HG03460 (cell line): ENCODE data around the gene NDUFB10.
A peak's percentile ranks its signal among the peaks of the same experiment; 100 is the strongest.
"Not testable (repeated sequence)": the region's sequence is repeated elsewhere in the genome, so short reads cannot be mapped to it uniquely, and the experiment has no call there.

ENCODE experiments used
- ATAC-seq: cut with Tn5 transposase; IDR thresholded peaks from one replicate; pipeline ENCODE4 v1.9.1; 2021; ENCODE audit not compliant: unreplicated experiment

The NDUFB10 gene

DNA sequence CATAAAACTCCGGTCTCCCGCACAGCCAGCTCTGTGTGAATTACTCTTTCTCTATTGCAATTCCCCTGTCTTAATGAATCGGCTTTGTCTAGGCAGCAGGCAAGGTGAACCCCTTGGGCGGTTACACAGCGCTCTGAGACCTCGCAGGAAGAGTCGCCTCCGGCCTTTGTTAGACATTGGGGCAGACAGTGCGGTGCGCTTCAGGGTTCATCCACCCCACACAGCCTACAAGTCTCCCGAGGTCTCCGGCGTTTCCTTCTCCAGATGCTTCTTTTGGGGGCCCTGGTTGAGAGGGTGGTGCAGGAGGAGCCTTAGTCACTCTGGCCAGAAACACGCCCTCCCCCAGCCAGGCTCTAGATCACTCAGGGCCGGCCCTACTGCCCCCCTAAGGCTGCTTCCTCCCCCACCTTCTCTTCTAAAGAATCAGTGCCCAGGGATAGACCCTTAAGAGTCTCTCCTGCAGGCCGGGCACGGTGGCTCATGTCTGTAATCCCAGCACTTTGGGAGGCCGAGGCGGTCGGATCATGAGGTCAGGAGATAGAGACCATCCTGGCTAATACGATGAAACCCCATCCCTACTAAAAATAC is 14.6 kb upstream of the NDUFB10 start:
- ATAC-seq = no peak

DNA sequence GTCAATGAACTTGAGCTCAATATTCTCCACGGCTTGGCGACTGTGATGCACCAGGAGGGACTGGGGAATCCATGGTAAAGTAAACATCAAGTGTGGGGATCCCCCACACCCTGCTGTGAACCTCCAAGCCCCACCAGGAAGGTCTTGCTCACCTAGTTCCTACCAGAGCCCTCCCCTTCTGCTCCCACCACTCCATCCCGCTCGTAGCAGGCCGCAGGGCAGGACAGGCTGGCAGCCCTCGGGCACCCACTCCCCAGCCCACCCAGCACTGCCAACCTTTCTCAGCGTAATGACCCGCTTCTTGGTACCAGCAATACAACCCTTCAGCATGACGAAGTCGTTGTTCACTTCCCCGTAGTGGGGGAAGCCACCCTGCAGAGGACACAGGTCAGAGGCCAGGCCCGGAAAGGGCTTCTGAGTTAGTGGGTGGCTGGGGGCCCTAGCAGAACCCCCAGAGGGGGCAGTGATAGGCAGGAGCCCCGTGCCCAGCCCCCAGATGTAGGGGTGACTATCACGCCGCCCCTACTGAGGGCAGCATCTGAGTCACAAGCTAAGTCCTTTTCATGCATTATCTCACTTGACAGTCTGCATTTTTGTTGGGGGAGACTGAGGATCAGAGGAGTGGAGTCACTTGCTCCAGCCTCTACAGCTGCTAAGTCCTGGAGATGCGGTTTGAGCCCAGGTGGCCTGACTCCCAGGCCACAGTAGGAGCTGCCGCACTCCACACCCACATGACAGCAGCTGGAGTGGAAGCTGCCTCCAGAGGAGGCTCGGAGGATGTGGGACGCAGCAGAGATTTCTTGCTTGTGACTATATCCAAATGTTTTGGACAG is 13.6 kb upstream of the NDUFB10 start:
- no peak for ATAC-seq

DNA sequence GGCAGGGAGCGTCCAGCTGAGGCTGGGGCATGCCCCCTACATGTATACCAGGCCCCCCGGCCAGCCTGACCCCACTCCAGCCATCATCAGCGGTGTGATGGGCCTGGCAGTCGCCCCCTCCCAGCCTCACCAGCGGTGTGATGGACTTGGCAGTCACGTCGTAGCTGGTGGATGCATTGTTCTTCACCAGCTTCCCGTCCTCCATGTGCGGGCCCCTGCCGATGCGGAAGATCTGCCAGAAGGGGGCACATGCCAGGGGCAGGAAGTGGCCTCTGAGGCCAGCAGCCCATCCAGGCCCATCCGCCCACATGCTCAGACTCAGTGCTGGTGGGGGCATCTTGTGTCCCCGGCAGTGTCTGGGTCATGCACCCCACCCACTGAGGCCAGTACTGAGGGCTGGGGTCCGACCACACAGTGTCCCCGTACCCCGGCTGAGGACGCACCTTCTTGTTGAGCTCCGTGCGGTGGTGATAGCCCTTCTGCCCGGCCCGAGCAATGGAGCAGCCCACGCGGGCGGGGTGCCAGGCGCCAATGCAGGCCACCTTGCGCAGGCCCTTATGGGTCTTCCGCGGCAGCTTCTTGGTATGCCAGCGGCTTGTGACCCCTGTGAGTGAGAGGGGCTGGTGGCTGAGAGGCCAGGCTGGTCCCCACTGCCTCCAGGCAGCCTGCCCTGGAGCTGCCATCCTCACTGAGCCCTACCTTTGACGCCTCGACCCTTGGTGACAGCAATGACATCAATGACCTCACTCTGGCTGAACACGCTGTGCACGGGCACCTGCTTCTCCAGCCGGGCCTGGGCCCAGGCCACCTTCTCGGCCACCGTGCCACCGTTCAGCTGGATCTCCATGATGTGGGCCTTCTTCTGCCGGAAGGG is 12.6 kb upstream of the NDUFB10 start:
- no peak for ATAC-seq

DNA sequence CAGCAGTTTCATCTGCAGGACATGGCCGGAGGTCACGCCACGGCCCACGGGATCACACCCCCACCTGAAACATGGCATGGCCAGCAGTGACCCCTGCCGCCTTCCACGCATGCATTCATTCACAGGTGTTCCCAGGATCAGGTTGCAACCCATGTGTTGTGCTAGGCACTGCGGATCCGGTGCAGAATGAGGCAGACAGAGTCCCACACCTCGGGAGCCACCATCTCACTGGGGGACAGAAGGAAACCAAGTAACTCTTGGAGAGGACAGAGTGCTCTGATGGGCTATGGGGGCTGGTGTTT is 12.0 kb upstream of the NDUFB10 start:
- no peak for ATAC-seq

DNA sequence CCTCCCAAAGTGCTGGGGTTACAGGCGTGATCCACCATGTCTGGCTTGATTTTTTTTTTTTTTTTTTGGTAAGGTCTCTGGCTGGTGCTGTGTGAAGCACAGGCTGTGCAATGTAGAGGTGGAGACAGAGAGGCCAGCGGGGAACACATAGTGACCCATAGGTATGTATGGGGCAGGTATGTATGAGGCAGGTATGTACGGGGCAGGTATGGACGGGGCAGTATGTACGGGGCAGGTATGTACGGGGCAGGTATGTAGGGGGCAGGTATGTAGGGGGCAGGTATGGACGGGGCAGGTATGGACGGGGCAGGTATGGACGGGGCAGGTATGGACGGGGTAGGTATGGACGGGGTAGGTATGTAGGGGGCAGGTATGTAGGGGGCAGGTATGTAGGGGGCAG is 9.8 kb upstream of the NDUFB10 start:
- no peak for ATAC-seq

DNA sequence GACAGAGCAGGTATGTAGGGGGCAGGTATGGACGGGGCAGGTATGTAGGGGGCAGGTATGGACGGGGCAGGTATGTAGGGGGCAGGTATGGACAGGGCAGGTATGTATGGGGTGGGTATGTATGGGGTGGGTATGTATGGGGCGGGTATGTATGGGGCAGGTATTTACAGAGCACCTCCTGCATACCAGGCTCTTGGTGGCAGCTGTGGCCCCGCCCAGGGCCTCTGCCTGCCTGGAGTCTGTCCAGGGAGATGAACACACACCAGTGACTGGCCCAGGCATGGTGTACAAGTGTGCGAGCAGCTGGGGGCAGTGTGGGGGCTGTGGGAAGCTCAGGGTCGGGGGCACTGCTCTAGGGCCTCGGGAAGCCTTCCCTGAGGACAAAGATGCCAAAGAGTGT is 9.3 kb upstream of the NDUFB10 start:
- no peak for ATAC-seq

GRCh38 chr16:1950559-1950958 is 8.8 kb upstream of the NDUFB10 start:
- no peak for ATAC-seq

GRCh38 chr16:1953734-1954133 is 5.6 kb upstream of the NDUFB10 start:
- ATAC-seq = no peak

DNA sequence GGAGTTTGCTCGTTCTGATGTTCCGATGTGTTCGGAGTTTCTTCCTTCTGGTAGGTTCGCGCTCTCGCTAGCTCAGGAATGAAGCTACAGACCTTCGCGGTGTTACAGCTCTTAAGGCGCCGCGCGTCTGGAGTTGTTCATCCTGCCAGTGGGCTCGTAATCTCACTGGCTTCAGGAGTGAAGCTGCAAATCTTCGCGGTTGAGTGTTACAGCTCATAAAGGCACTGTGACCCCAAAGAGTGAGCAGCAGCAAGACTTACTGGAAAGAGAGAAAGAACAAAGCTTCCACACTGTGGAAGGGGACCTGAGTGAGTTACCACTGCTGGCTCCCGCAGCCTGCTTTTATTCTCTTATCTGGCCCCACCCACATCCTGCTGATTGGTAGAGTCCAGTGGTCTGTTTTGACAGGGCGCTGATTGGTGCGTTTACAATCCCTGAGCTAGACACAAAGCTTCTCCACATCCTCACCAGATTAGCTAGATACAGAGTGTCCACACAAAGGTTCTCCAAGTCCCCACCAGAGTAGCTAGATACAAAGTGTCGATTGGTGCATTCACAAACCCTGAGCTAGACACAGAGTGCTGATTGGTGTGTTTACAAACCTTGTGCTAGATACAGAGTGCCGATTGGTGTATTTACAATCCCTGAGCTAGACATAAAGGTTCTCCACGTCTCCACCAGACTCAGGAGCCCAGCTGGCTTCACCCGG is 1.8 kb upstream of the NDUFB10 start:
- ATAC-seq = not testable (repeated sequence)

- not testable (repeated sequence) for ATAC-seq
Measured at GRCh38 chr16:1958143-1958491, 1.2 kb upstream of the NDUFB10 start.

DNA sequence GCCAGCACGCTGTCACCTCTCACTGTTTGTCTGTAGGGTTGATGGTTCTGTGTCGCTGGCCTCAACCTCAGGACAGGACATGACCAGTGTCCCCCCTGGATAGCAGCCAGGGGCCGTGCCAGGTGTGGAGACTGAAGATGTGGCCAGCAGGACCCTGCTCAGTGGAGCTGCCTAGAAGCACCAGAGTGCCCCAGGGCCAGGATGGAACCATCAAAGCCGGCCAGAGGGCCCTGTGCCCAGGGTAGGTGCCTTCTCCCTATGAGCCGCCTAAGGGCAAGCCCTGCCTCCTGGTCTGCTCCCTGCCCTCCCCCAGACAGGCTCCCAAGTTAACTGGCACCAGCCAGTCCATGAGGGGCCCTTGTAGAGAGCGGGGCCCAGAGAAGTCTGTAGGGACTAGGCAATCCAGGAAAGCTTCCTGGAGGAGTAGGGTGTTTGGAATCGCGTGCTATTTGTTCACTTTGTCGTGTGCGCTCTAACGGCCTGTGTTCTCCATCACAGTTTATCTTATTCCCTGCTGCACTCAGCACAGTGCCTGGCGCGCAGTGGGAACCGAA is 546 bp upstream of the NDUFB10 start:
- ATAC-seq = no peak

DNA sequence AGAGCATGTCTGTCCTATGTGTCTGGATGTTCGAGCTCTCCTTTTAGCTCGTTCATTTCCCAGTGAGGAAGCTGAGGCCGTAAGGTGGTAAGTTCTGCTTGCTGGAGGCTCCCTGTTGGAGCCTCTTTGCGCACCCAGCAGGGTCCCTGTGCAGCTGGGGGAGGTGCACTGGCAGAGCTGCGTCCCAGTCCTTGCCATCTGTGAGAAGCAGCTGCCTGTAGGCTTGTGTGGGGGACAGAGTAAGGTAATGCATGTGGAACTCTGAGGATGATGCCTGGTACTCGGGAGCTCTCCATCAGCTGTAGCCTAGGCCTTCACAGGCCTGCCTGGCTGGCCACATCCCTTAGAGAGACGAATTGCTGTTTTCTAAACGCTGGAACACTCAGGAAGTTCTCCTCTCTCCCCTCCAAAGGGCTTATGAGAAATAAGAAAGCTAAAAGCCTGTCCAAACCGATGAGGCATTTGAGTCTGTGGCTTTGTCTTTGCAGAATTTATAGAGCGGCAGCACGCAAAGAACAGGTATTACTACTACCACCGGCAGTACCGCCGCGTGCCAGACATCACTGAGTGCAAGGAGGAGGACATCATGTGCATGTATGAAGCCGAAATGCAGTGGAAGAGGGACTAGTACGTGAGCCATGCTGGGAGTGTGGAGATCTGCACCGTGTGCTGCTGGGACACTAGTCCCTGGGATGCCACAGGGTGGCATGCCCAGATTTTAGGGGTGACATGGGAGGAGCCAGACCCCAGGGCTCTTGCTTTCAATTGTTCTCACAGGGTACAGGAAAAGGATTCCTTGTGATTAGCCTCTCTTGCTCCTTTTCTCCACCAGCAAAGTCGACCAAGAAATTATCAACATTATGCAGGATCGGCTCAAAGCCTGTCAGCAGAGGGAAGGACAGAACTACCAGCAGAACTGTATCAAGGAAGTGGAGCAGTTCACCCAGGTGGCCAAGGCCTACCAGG is 1.6 kb downstream of the NDUFB10 start:
- no peak for ATAC-seq

GRCh38 chr16:1961651-1962067 is 2.3 kb downstream of the NDUFB10 start:
- no peak for ATAC-seq

GRCh38 chr16:1962161-1963153 is 3.1 kb downstream of the NDUFB10 start:
- not testable (repeated sequence) for ATAC-seq

DNA sequence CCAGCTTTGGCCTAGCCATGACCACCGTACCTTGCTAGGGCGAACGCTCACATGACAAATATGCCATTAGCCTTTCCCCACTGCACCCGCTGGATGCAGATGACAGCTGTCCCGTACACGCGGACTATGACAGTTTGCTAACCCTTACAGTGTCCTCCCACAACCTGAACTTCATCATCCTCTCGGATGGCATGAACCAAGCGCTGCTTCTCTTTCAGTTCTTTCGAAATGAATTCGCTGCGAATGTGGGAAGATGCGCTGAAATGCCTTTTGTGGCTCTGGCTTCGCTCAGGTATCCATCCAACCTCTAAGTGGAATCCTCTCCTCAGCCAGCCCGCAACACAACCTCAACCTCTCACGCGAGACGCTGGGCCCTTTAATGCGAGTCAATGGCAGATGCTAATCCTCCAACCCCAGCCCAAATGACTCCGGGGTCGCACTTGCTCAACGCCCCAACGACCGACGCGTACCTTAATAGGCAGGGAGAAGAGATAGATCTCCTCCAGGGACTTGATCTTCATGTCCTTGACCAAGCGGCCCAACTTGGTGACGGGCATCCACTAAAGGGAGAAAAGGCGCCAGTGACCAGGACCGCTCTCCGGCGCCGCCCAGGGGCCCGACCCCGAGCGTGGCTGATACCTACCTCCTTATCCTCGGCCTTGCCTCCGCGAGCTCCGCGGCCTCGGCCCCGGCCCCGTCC is 4.6 kb downstream of the NDUFB10 start:
- ATAC-seq = peak; percentile 3

- ATAC-seq = peak; percentile 65
Measured at GRCh38 chr16:1964506-1965395, 5.4 kb downstream of the NDUFB10 start, which contains the start of gene RPS2. RPS2 (minus strand) TSS chr16:1964826; CDS start chr16:1964625, 201 bp downstream.
